H9 (cell line): Measurements from ENCODE around the gene KCNQ2. TPM values are rescaled to one million over a fixed set of nuclear protein-coding genes. Genes with fewer than 3 reads are reported as not detected.

ENCODE experiments used
- DNase-seq: peaks from one replicate; pipeline ENCODE4 v3.0.0-alpha.2; 2017
- H2AFZ ChIP-seq: one replicate; pipeline ENCODE4 v1.6.1; 2013; ENCODE audit warnings: mild to moderate bottlenecking, low read length, control low read depth, moderate library complexity
- H2AK5ac ChIP-seq: 2 replicates; pipeline ENCODE4 v1.6.1; 2013; ENCODE audit warnings: low read length, control low read depth, mixed read lengths; ENCODE audit not compliant: insufficient read length
- H2BK120ac ChIP-seq: one replicate; pipeline ENCODE4 v1.6.1; 2013; ENCODE audit warnings: low read depth, mild to moderate bottlenecking, low read length, control low read depth, inconsistent platforms; ENCODE audit not compliant: poor library complexity, severe bottlenecking
- H2BK12ac ChIP-seq: 2 replicates; pipeline ENCODE4 v1.6.1; 2013; ENCODE audit warnings: low read length, control low read depth, mixed read lengths, low read depth; ENCODE audit not compliant: insufficient read length
- H2BK15ac ChIP-seq: 2 replicates; pipeline ENCODE4 v1.6.1; 2013; ENCODE audit warnings: low read depth, low read length, control low read depth
- H2BK20ac ChIP-seq: one replicate; pipeline ENCODE4 v1.6.1; 2013; ENCODE audit warnings: low read depth, mild to moderate bottlenecking, low read length, control low read depth, inconsistent platforms; ENCODE audit not compliant: poor library complexity, severe bottlenecking
- H2BK5ac ChIP-seq: 2 replicates; pipeline ENCODE4 v1.6.1; 2013; ENCODE audit warnings: low read length, control low read depth, mixed read lengths; ENCODE audit not compliant: insufficient read length
- H3K14ac ChIP-seq: 2 replicates; pipeline ENCODE4 v1.6.1; 2013; ENCODE audit warnings: low read length, control low read depth; ENCODE audit not compliant: insufficient read depth
- H3K18ac ChIP-seq: 2 replicates; pipeline ENCODE4 v1.6.1; 2013; ENCODE audit warnings: low read depth, mild to moderate bottlenecking, mixed read lengths, low read length, control low read depth; ENCODE audit not compliant: insufficient read length
- H3K23ac ChIP-seq: 2 replicates; pipeline ENCODE4 v1.6.1; 2013; ENCODE audit warnings: low read length, control low read depth, mixed read lengths, low read depth; ENCODE audit not compliant: insufficient read length
- H3K23me2 ChIP-seq: 2 replicates; pipeline ENCODE4 v1.6.1; 2013; ENCODE audit warnings: low read depth, mild to moderate bottlenecking, mixed read lengths, low read length, control low read depth; ENCODE audit not compliant: insufficient read length, poor library complexity, severe bottlenecking
- H3K27ac ChIP-seq: 2 replicates; pipeline ENCODE4 v1.5.1; 2013; ENCODE audit warnings: low read length, control low read depth, mixed read lengths, low read depth; ENCODE audit not compliant: insufficient read length
- H3K27me3 ChIP-seq: 2 replicates; pipeline ENCODE4 v1.6.1; 2013; ENCODE audit warnings: low read length, control low read depth, inconsistent platforms; ENCODE audit not compliant: insufficient read depth
- H3K4ac ChIP-seq: 2 replicates; pipeline ENCODE4 v1.6.1; 2013; ENCODE audit warnings: low read depth, mild to moderate bottlenecking, control low read depth, inconsistent platforms, low read length, moderate library complexity
- H3K4me1 ChIP-seq: 2 replicates; pipeline ENCODE4 v1.6.1; 2013; ENCODE audit warnings: low read length, control low read depth, inconsistent platforms; ENCODE audit not compliant: insufficient read depth
- H3K4me2 ChIP-seq: 2 replicates; pipeline ENCODE4 v1.6.1; 2013; ENCODE audit warnings: low read length, control low read depth, mixed read lengths; ENCODE audit not compliant: insufficient read length, insufficient read depth
- H3K56ac ChIP-seq: 2 replicates; pipeline ENCODE4 v1.6.1; 2013; ENCODE audit warnings: low read depth, mild to moderate bottlenecking, mixed read lengths, low read length, control low read depth; ENCODE audit not compliant: insufficient read length
- H3K79me1 ChIP-seq: 2 replicates; pipeline ENCODE4 v1.6.1; 2013; ENCODE audit warnings: low read depth, mild to moderate bottlenecking, moderate library complexity, low read length, control low read depth, inconsistent platforms; ENCODE audit not compliant: insufficient read depth, poor library complexity, severe bottlenecking
- H3K79me2 ChIP-seq: 2 replicates; pipeline ENCODE4 v1.6.1; 2013; ENCODE audit warnings: low read length, control low read depth, inconsistent platforms; ENCODE audit not compliant: insufficient read depth
- H3K9ac ChIP-seq: 2 replicates; pipeline ENCODE4 v1.6.1; 2013; ENCODE audit warnings: low read length, control low read depth, mixed read lengths; ENCODE audit not compliant: insufficient read length; ENCODE audit errors: extremely low read depth
- H3K9me3 ChIP-seq: one replicate; pipeline ENCODE4 v1.6.1; 2013; ENCODE audit warnings: low read depth, low read length, inconsistent platforms; ENCODE audit not compliant: control insufficient read depth
- H3T11ph ChIP-seq: one replicate; pipeline ENCODE4 v1.6.1; 2013; ENCODE audit warnings: mild to moderate bottlenecking, low read length, control low read depth, inconsistent platforms
- H4K20me1 ChIP-seq: one replicate; pipeline ENCODE4 v1.6.1; 2013; ENCODE audit not compliant: control insufficient read depth, insufficient read length, insufficient read depth
- H4K5ac ChIP-seq: 2 replicates; pipeline ENCODE4 v1.6.1; 2013; ENCODE audit warnings: low read depth, mild to moderate bottlenecking, mixed read lengths, low read length, control low read depth; ENCODE audit not compliant: insufficient read length
- H4K8ac ChIP-seq: replicated peaks from 2 replicates; pipeline ENCODE4 v1.6.1; 2013; ENCODE audit warnings: low read length, control low read depth, mixed read lengths, low read depth; ENCODE audit not compliant: insufficient read length
- H4K91ac ChIP-seq: 2 replicates; pipeline ENCODE4 v1.6.1; 2013; ENCODE audit warnings: low read depth, mild to moderate bottlenecking, moderate library complexity, mixed read lengths, low read length, control low read depth; ENCODE audit not compliant: insufficient read length
- H3K27ac Mint-ChIP-seq, 3 experiments: 2 replicates in 2 of 3; 3 replicates in 1 of 3; pipeline ENCODE4 v1.8.0; 2020 to 2021; ENCODE audit warnings: mixed read lengths in 3 of 3, mild to moderate bottlenecking in 1 of 3, moderate library complexity in 1 of 3
- H3K27me3 Mint-ChIP-seq: 2 replicates; pipeline ENCODE4 v1.8.0; 2021; ENCODE audit warnings: low read depth, mild to moderate bottlenecking, moderate library complexity, mixed read lengths
- H3K36me3 Mint-ChIP-seq, 3 experiments: 2 replicates in 2 of 3; 3 replicates in 1 of 3; pipeline ENCODE4 v1.8.0; 2020 to 2021; ENCODE audit warnings: low read depth in 3 of 3, mixed read lengths in 3 of 3; ENCODE audit not compliant: insufficient read depth in 1 of 3
- H3K4me1 Mint-ChIP-seq, 2 experiments: 2 replicates each; pipeline ENCODE4 v1.8.0; 2020; ENCODE audit warnings: mixed read lengths in 2 of 2
- H3K4me3 Mint-ChIP-seq, 2 experiments: 2 replicates in 1 of 2; 3 replicates in 1 of 2; pipeline ENCODE4 v1.8.0; 2020 to 2021; ENCODE audit warnings: mild to moderate bottlenecking in 2 of 2, mixed read lengths in 2 of 2, moderate library complexity in 1 of 2
- H3K9me3 Mint-ChIP-seq, 2 experiments: 2 replicates in 1 of 2; 3 replicates in 1 of 2; pipeline ENCODE4 v1.8.0; 2020; ENCODE audit warnings: mild to moderate bottlenecking in 2 of 2, mixed read lengths in 2 of 2, moderate library complexity in 1 of 2
- CTCF ChIP-seq: fragments of 200-600 bp; sonication (generic); conservative IDR thresholded peaks from 3 replicates; pipeline ENCODE4 v1.8.0; 2021; ENCODE audit warnings: antibody characterized with exemption, mild to moderate bottlenecking
- WGBS: extraction: QIAGEN DNeasy Blood & Tissue Kit; methylation state at CpG from one replicate; pipeline ENCODE4 v1.1.7; 2013; ENCODE audit warnings: missing lambda C conversion rate, low lambda C conversion rate, mixed read lengths; ENCODE audit not compliant: insufficient read length; ENCODE audit errors: extremely low coverage; 5-methylcytosine and 5-hydroxymethylcytosine counted together
- total RNA-seq: library from RNA; stranded (reverse); gene quantifications from 2 replicates; pipeline ENCODE4 v1.2.1, GENCODE V29; 2021

The KCNQ2 gene
- total RNA-seq, 1 experiment from 2014 or later, result 69.2 TPM

DNA sequence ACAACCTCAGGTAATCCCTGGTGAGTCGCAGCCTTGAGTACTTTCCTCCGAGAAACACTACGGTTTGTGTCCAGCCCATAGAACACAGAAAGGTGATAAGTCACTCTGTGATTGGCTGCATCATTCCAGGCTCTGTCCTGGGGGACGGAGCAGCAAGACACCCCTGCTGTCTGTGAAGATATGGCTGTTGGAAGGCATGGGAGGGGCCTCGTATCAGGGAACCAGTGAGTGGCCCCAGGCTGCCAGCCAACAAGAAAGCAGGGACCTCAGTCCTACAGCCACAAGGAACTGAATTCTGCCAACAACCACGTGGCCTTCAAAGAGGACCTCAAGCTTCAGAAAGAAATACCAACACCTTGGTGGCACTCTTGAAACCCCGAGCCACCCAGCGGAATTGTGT, 32.8 kb upstream of the KCNQ2 start:
- Histone ChIP-seq H3K9me3 (no peaks in the 10 kb centered on the region), H3K14ac (no peak overlapping the region), H2BK15ac (no peak overlapping the region), H2BK12ac (no peak overlapping the region), H4K8ac (no peak overlapping the region), H3K27me3 (no peaks in the 10 kb centered on the region; the same call in 1 of the 2 replicates), H3K4me1 (no peaks in the 10 kb centered on the region), H3K56ac (no peak overlapping the region), H3K18ac (no peak overlapping the region), H2BK20ac (no peak overlapping the region), H2AK5ac (no peak overlapping the region), H3K9ac (no peak overlapping the region), H3K23me2 (no peaks in the 10 kb centered on the region), H3K4ac (no peak overlapping the region), H4K20me1 (peaks cover 2% of the 10 kb centered on the region), H3K79me1 (no peaks in the 10 kb centered on the region), H3K79me2 (no peaks in the 10 kb centered on the region), H4K91ac (no peak overlapping the region), H2BK5ac (no peak overlapping the region), H4K5ac (no peak overlapping the region), H2AFZ (no peak overlapping the region), H3T11ph (no peak overlapping the region), H2BK120ac (no peak overlapping the region), H3K23ac (no peak overlapping the region), H3K4me2 (no peak overlapping the region), H3K27ac (no peak overlapping the region)
- Mint-ChIP-seq H3K36me3 (peaks cover 0 to 24% (median 0%) of the 10 kb centered on the region in 3 experiments; a peak in 3 of 7 replicates), H3K4me3 (no peak overlapping the region), H3K27me3 (peaks cover 61% of the 10 kb centered on the region), H3K27ac (no peak overlapping the region), H3K4me1 (no peaks in the 10 kb centered on the region), H3K9me3 (peaks cover 11 to 34% of the 10 kb centered on the region in 2 experiments; a peak in 4 of 5 replicates)
- TF ChIP-seq CTCF, result no peak
- no CpG with 5 or more reads among the region's 8 CpGs for WGBS
- DNase-seq, result no peak
